Stimulated activated naive CD4-positive, alpha-beta T cell (primary cell): ENCODE data around the gene ATP2A2.
A peak's percentile ranks its signal among the peaks of the same experiment; 100 is the strongest.
"Not testable (repeated sequence)": the region's sequence is repeated elsewhere in the genome, so short reads cannot be mapped to it uniquely, and the experiment has no call there.

Experiments
- DNase-seq, 6 experiments: peaks; one replicate each; lab custom pipeline; 2025; lab: John Stamatoyannopoulos, UW

ATP2A2 gene

DNA sequence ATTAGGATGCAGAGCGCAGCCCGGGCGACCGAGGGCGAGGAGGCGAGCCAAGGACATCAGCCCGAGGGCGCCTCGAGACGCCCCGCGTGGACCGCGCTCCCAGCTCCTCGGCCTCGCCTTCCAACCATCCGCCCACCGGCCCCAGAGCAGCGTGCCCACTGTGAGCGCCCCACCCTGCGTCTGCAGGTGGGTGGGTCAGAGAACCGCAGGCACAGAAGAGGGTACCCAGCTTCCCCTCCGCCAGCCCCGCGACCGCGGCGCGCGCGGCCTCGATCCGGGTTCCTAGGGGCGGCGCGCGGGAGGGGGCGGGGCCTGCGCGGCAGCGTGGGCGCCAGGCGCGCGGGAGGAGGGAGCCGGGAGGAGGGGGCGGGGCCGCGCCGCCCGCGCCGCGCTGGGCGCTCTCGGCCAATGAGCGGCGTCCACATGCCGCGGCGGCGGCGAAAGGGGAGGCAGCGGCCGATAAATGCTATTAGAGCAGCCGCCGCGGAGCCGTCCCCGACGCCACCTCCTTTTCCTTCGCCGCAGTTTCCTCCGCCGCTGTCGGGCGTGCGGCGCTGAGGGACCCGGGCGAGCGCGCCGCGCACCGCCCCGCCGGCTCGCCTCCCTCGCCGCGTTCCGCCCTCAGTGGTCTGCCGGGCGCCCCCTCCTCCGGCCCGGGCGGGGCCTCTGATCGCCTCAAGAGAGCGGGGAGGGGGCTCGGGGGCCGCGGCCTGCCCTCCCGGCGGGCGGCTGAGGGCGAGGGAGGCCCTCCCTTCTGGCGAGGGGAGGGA is at the start of gene ATP2A2:
TSS of gene ATP2A2 (plus strand) at position 469 of the 770 bp plus-strand sequence. CDS start 543 bp downstream, outside the sequence.
- peak; percentile 81 to 93 (median 86) for DNase-seq

- DNase-seq: no peak
These were observed 47.7 kb upstream of the ATP2A2 start for GRCh38 chr12:110233212-110233903.

DNA sequence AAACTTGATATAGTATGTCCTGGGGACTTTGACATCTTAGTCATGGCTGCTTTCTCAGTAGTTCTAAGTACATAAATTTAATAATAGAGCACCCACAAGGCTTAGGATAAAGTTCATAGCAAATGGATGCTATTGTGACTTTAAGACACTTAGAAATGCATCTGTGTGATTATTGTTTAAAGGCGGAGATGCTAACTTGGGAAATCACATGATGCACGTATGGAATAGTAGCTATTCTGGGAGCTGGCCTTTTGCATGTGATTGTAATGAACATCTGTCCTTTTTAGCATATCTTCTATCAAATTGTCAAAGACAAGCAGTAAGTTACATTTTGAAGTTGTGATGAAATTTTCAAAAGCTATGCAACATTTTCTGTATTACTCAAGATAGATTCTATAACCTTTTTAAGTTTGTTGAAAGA is 46.7 kb upstream of the ATP2A2 start:
- DNase-seq: no peak

GRCh38 chr12:110234755-110235154 is 46.3 kb upstream of the ATP2A2 start:
- no peak for DNase-seq

- DNase-seq: no peak
These were observed 45.7 kb upstream of the ATP2A2 start for GRCh38 chr12:110235383-110235782.

DNA sequence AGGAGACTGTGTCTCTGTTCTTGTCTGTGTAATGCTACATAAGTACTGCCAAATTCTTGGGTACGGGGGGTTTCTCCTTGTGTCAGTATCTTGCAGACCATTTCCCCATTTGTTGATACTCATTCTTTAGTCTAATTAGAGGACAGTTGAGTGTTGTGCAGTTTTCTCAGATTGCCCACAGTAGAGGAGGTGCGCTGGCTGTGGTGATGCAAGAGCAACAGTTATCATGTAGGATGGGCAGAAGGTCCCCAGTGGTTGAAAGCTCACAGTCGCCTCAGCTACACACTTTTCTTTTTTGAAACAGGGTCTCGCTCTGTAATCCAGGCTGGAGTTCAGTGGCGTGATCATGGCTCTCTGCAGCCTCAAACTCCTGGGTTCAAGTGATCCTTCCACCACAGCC is 37.8 kb upstream of the ATP2A2 start:
- no peak for DNase-seq

DNA sequence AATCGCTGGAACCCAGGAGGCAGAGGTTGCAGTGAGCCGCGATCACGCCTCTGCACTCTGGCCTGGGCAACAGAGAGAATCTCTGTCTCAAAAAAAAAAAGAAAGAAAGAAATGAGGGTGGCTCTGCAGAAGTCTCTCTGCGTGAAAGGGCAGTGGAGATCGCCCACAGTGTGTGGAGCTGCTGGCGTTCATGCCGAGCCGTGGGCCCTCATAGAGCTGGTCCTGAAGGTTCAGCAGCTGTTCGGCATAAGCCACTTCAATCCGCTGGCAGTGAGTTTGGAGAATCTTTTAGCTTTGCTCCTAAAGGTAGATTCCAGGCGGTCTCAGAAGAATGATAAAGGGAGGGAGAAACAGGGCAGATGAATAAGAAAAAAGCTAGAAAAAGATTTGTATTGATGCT is 36.7 kb upstream of the ATP2A2 start:
- no peak for DNase-seq

GRCh38 chr12:110244829-110245228 is 36.2 kb upstream of the ATP2A2 start:
- DNase-seq: no peak

DNA sequence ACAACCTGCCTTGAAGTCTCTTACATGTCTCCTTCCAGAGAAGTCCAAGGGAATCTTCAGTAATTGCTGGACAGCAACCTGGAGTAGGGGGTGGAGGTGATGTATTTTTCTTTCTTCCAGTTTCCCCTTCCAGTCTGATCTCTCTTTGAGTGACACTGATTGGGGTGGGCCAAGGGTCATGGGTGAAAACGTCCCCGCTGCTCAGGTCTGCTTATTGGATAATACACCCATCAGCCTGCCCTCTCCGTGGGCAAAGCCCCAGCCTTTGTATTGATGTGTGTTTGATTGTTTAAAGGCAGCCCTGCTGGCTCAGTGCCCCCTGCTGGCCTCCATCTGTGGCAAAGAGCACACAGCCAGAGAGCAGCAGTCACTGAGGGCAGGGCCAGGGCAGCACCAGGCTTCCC is 35.7 kb upstream of the ATP2A2 start:
- DNase-seq: peak in 5 of 6 experiments; percentile 4 to 29 (median 14)

DNA sequence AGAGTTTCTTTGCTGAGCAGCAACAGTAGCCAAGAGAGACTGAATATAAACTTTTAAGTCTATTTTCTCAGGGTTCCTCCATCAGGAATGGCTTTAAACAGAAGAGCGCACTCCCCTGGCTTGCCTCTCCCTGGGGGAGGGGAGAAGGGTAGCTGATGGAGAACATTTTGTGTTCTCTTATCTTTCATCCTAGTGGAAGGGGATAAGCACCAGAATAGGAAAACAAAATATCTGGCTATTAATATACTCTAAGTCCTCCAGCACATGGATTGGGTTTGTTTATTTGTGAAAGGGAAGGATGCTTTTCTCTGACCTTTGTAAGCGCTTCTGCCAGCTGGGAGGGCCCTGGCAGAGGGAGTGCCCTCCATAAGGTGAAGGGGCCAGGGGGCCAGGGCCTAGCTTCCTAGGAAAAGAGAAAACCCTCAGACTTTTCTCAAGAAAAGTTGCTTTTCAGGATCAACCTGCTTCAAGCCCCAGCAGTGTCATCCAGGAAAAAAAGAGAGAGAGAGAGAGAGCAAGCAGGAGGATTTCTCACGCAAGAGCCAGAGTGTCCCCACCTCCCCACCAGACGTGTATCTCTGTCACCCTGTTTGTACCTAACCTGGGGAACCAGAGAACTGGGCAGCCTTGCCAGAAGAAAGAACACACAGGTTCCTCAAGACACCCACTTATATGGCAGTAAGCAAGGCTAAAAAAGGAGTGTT is 34.3 kb upstream of the ATP2A2 start:
- DNase-seq: no peak

DNA sequence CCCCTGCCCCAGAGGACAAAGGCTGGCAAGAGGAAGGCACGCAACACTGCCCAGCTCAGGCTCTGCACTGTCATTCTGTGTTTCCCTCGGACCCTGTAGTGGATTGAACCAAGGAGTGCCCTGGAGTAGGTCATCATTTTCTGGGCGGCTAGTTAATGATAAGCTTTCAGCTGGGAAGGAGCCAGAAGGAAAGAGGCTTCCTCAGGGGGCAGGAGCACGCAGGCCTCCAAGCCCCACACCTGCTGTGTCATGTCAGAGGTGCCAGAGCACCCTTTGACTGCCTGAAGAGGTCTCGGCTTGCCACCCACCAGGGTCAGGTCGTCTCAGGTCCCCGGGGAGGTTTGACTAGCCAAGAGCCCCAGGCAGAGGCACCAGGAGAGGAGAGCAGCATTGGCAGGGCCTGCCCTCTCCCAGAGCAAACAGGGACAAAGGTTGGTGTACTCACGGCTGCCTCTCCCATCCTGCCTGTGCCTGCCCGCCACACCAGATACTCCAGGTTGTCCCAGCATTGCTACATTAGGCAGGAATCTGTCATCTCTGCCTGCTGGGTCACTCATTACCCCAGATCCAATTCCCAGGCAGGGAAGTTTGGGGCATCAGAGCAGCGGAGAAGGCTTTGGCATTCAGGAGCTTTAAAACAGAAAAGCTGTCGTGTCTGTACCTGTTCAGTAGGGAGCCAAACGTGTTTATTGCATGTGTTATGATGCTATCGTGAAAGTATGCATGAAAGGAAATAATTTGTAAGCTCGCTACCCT is 33.5 kb upstream of the ATP2A2 start:
- no peak for DNase-seq

DNA sequence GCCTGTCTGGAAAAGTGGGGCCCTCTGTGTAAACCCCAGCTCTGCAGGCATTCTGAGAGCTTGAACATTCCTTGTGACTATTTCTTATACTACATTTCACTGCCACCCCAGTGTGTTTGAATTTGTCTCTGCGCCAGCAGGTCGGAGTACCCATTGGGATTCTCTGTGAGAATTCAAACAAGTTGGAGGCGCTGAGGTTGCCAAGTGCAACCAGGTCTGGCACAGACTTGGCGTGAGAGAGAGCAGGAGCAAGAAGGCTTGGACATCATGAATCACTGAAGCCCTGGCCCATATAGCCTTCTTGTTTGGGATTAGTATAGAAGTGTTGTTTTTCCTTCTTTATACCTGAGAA is 33.0 kb upstream of the ATP2A2 start:
- DNase-seq: no peak

GRCh38 chr12:110249105-110249504 is 31.9 kb upstream of the ATP2A2 start:
- DNase-seq: no peak

DNA sequence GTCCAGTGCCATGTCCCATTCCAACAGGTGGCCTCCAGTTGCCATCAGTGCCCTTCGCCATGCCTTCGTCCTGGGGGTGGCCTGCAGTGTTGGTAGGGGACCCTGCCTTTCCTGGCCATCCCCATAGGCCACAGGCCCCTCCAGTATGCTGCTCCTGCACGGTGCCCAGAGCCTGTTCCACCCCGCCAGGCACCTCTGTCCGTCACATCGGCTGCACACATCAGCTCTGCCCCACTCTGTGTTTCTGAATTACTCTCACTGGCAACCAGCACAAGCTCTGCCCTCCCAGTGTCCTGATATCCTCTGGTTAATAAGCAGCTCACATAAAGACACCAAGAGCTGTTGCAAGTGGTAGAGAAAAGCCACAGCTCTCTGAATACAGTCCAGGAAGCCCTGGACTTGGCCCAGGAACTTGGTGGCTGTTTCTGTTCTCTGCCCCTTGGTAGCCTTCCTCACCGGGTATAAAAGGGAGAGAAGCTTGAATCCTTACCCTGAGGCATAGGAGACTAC is 31.3 kb upstream of the ATP2A2 start:
- DNase-seq: no peak

DNA sequence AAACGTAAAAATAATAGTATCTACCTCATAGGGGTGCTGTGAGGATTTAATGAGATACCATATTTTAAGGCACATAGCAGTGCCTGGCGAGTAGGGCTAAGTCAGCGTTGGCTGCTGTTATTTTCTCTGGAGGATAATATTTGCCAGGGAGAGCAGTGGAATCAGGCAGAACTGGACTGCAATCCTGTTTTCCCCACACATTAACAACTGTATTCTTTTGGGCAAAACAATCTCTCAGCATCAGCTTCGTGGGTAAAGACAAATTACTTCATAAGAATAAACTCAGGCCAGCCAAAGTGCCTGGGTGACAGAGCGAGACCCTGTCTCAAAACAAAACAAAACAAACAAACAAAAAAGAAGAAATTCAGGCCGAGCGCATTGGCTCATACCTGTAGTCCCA is 29.7 kb upstream of the ATP2A2 start:
- DNase-seq: no peak

GRCh38 chr12:110252716-110253115 is 28.3 kb upstream of the ATP2A2 start:
- no peak for DNase-seq

DNA sequence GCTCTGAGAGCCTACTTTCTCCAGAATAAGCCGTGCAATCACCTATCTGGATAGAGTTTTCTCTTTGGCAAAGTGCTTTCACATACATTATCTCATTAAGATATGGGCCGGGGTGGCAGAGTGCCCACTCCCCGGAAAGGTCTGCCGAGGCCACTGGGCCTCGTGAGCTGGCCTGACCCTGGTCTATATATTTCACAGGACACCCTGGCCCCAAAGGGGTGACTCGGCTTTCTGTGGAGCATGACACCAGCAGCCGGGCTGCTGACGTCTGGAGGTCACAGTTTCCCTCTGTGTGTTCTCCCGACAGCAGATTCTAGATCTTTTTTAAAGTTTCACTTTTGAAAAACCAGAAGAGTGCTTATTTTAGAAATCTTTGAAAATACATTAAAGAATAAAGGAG is 27.9 kb upstream of the ATP2A2 start:
- no peak for DNase-seq

GRCh38 chr12:110254971-110255540 is 26.0 kb upstream of the ATP2A2 start:
- no peak for DNase-seq

DNA sequence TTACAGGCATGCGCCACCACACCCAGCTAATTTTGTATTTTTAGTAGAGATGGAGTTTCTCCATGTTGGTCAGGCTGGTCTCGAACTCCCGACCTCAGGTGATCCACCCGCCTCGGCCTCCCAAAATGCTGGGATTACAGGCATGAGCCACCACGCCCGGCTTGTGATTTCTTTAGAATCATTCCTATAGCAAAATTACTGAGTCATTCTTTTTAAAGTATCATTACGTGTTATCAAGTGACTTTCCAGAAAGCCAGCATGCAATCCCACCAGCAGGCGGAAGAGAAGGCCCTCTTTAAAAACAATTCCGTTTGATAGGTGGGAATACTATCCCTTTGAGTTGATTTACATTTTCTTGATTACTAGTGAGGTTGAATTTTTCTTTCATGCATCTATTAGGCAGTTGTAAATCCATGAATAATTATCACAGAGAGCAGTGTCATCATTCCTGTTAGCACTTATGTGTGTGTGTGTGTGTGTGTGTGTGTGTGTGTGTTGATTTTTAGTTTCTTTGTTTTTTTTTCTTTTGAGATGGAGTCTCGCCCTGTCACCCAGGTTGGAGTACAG is 25.1 kb upstream of the ATP2A2 start:
- not testable (repeated sequence) for DNase-seq

GRCh38 chr12:110256780-110257431 is 24.1 kb upstream of the ATP2A2 start:
- DNase-seq: no peak

DNA sequence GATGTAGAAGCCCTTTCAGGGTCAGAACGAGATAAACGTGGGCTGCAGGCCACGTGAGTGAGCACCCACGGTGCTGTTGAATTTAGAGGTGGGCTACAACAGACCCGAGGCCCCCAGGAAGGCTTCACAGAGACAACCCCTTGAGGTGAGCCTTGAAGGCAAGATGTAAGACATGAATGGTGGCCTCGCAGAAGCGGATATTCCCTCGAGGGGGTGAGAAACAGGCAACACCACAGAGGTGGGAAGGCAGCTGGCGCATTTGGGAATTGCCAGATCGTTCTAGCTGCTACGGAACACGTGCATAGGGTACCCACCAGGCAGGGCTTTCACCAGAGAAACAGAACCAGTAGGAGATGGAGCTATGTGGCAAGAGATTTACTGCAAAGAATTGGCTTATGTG is 22.6 kb upstream of the ATP2A2 start:
- no peak for DNase-seq
